HG02759 (cell line): ENCODE measurements around the gene SEL1L.
A peak's percentile ranks its signal among the peaks of the same experiment; 100 is the strongest.
"Not testable (repeated sequence)": the region's sequence is repeated elsewhere in the genome, so short reads cannot be mapped to it uniquely, and the experiment has no call there.

ENCODE experiments used
- ATAC-seq: cut with Tn5 transposase; IDR thresholded peaks from one replicate; pipeline ENCODE4 v1.9.1; 2021; ENCODE audit warnings: mild to moderate bottlenecking, moderate library complexity; ENCODE audit not compliant: unreplicated experiment

The SEL1L gene

GRCh38 chr14:81533536-81534343, at the start of gene SEL1L:
Gene SEL1L, minus strand, starts transcription at chr14:81533853. Its CDS starts 109 bp downstream, at chr14:81533744.
- peak; percentile 94 for ATAC-seq

DNA sequence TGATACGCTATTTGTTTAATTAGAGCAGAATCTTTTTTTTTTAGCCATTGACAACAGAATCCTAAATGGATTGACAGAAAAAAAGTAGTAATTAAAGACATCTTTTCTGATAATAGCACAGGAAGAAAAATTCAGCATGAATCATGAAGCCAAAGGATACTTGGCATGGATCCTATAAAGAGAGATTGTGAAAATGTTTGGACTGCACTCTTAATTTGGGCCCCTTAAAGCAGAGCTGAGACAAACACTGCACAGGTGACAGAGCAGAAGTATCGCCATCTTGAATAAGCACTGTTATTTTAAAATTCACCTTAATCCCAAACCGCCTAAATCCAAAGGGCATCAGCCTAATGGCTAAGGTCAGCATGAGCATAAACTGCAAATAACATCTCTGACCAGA, 48.8 kb upstream of the SEL1L start:
- ATAC-seq = no peak

DNA sequence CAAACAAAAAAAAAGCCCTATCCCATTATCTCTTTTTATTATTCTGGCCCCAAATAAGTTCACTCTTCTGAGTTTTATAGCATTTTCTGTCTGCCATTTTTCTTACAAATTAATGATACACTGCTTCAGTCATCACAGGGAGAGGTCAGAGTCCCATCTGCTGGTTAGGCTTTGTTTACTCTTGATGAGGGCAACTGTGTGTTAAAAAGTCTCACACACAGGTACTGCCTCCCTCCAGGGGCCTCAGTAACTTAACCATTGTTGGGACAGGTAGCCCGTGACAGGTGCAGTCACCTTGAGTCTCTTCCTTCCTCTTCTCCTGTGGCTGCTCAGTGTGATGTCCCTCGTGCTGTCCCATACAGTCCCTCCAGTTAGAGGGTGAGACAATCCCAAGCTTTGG, 45.5 kb upstream of the SEL1L start:
- ATAC-seq = no peak

GRCh38 chr14:81571437-81571836, 37.8 kb upstream of the SEL1L start:
- ATAC-seq = no peak

DNA sequence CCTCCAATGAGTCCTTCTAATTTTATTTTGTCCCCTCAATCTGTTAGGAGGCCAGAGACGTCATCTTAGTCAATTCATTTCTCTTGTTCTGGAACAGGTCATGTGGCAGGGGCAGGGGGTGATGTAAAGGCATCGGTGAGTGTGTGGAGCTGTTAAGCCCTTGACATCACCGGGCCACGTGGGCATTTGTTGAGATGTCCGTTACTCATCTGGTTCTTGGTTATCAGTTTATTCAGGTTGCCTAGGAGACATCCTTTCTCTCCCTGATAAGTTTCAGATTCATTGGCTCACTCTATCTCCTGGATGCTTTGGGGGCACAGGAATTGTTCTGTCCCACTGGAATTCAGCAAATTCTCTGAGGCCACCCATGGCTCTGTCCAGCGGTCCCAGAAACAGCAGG, 33.6 kb upstream of the SEL1L start:
- no peak for ATAC-seq

GRCh38 chr14:81565441-81566290, 32.0 kb upstream of the SEL1L start:
- ATAC-seq = peak; percentile 80

DNA sequence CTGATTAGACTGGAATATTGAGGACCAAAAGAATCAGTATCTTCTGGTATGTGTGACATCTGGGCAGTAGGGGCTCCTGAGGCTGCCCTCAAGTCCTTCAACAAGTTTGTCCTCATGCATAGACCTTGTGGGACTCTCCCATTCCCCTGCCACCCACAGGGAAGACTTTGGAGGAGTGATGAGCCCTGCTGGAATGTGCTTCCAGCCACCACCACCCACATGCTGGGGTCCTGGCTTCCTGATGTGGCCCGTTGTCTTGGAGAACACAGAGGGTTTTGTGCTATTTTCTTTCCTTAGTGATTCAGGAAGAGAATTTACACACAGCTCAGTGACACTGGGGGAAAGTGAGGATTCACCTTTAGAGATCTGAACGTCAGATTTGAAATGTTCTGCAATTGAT, 29.2 kb upstream of the SEL1L start:
- ATAC-seq = no peak

DNA sequence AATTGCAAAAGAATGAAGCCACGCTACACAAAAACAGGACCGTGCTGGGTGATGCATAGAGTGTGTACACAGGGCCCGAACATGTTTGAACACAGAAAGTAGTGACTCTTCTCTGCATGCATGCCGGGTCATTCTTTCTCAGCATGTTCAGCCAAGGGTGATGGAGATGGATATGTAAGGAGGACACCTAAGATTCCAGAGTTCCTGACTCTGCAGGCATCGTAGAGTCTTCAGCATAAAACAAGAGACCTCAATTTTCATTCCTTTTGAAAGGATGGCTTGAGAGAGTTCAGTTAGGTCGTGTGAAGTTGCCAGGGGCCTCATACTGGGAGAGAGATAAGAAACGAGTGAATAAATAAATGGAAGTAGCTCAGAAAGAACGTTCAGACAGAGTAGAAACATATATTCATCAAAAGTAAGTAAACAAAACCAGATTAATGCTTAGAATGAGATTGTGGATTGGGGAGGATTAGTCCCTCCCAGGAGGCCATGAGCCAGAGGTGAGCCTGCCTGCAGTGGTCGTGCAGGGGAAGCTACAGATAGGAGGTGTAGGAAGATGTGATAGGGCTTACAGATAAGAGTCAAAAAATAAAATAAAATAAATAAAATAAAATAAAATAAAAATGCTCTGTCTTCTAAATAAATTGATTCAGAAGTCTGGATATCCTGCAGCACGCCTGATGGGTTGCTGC, 27.6 kb upstream of the SEL1L start:
- ATAC-seq = no peak

- ATAC-seq = no peak
Measured at GRCh38 chr14:81559385-81559784, 25.7 kb upstream of the SEL1L start.

GRCh38 chr14:81557146-81557545, 23.5 kb upstream of the SEL1L start:
- no peak for ATAC-seq

- ATAC-seq = no peak
Measured at GRCh38 chr14:81555684-81556083, 22.0 kb upstream of the SEL1L start.

DNA sequence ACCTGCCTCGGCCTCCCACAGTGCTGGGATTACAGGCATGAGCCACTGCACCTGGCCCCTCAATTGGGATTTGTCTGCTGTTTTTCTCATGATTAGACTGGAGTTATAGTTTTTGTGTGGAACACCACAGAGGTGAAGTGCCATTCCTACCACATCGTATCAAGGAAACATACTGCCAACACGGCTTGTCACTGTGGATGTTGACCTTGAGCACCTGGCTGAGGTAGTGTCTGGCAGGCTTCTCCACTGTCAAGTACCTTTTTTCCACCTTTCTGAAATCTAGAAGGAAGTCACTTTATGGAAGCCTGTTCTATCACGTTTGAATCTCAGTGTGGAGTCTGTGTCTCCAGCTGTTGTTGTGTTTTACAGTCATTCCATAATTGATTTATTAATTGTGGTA, 21.4 kb upstream of the SEL1L start:
- no peak for ATAC-seq

DNA sequence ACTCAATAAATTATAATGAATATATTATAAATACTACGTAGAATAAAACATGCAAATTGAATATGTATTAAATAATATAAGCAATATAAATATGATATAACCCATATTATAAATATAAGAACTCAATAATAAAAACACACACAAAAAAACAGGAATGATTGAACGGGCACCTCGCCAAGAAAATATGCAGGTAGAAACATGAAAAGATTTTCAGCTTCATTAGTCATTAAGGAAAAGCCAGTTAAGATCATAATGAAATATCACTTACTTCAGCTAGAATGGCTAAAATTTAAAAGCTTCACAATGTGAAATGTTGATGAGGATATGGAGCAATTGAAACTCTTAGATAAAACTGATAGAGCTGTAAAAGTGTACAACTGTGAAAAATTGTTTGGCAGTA, 17.8 kb upstream of the SEL1L start:
- ATAC-seq = no peak

DNA sequence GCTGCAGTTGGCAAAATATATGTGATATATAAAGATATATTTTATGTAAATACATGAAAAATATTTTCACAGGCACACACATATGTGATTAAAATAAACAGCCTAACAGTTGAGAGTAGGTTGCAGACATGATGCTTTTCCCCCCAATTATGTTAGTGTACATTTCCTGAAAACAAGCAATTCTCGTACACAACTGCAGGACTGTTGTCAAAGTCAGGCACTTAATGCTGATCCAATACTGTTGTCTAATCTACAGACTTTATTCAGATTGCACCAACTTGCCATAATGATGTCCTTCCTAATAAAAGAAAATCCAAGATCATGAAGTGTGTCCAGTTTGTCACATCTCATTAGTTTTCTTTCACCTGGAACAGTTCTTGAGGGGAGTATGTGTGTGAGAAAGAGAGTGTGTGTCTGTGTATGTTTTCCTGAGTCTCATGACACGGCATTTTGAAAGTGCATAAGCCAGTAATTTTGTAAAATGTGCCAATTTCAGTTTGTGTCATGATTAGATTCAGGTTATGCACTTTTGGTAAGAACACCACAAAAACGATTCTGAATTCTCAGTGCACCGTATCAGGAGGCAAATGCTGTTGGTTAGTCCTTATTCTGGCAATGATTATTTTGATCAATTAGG, 16.5 kb upstream of the SEL1L start:
- ATAC-seq = peak; percentile 96

DNA sequence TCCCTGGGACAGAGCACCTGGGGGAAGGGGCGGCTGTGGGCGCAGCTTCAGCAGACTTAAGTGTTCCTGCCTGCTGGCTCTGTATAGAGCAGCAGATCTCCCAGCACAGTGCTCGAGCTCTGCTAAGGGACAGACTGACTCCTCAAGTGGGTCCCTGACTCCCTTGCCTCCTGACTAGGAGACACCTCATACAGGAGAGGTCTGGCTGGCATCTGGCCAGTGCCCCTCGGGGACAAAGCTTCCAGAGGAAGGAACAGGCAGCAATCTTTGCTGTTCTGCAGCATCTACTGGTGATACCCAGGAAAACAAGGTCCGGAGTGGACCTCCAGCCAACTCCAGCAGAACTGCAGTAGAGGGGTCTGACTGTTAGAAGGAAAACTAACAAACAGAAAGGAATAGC, 7.6 kb upstream of the SEL1L start:
- not testable (repeated sequence) for ATAC-seq

- ATAC-seq = no peak
Measured at GRCh38 chr14:81537193-81537592, 3.5 kb upstream of the SEL1L start.

GRCh38 chr14:81536241-81536771, 2.7 kb upstream of the SEL1L start:
- ATAC-seq = no peak

DNA sequence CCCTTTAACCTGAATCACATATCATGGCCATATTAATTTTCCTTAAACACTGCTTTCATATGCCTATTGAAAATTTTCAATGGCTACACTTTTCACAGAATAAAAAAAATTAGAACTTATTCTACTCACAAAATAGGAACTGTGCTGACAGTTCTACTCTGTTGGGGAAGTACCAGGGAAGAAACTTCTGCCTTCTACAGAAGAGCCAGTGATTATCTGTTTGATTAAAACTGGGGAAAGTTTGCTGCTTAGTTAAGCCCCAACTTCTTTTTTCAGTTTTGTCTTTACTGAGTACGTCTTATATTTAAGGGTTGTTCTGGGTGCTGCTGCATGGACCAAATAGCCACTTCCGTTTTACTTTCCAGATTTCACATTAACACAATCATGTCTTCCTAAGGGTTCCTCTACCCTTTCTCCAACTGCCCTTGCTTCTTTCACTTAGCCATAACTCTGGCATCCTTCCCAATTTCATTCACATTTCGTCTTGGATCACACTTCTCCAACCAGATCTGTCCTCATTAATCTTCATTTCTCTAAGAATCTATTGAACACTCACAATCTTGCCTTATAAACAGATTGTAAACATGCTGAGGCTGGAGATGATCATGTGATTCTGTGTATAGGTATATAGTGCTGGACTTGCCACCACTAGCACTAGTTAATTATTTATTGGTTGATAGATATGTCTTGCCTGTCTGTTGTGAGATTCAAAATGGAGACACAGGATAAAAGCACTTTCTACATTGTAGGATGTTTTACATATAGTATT, 1.9 kb upstream of the SEL1L start:
- ATAC-seq = peak; percentile 16

GRCh38 chr14:81534510-81535074, 939 bp upstream of the SEL1L start:
- no peak for ATAC-seq

- ATAC-seq = no peak
Measured at GRCh38 chr14:81533212-81533535, 479 bp downstream of the SEL1L start.
